Measurements from ENCODE around the gene ACR. TPM values are rescaled to one million over a fixed set of nuclear protein-coding genes. Genes with fewer than 3 reads are reported as not detected.

The ACR gene
- total and polyA plus RNA-seq, 2 of the 8 experiments (the other 6 are each of a cell fraction or from before 2014, with no cell fraction given) = 0.56 TPM; not detected in 1

DNA sequence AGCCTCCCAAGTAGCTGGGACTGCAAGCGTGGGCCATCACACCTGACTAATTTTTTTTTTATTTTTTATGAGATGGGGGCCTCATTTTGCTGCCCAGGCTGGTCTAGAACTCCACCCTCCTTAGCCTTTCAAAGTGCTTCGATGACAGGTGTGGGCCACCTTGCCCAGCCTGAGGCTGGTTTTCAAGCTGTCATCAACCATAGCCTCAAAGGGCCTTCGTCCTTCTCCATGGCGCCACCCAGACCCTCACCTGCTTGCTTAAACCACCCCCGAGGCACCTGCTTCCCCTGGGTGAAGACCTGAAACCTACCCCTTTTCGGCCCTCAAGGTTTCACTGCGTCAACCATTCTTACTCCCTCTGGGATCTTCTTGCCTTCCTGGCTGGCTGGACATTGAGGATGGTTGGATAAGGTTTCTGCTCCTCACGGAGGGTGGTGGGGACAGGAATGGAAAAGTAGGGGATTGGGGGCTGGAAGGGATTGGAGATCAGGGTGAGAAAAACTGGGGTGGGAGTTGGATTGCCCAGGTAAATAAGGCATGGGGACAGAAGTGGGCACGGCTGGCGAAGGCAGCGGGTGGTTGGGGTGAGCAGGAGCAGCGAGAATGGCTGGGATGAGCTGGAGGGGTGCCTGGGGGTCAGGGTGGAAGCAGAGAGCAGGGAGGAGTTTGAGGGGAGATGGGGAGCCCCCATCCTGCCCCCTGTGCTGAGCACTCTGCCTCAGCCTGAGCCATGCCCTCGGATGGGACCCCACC lies 2.8 kb upstream of the ACR start:
- FAIRE-seq (no peak), DNase-seq (ENCODE audit: low read depth in 1 of 2, low spot score in 2 of 2) (no peak)
- peaks cover 0 to 2% (median 0%) of the 10 kb centered on the region in 4 experiments; a peak in 2 of 7 replicates for H3K4me1 ChIP-seq (replicated peaks in 1 of 4; ENCODE audit: control insufficient read depth in 3 of 4, insufficient read depth in 4 of 4, low read length in 3 of 4)
- no peak overlapping the region for H4K8ac ChIP-seq (ENCODE audit: extremely low read depth, insufficient read depth, low read length)
- H2BK20ac ChIP-seq (ENCODE audit: low read length) = no peak overlapping the region
- no peak overlapping the region for H3K14ac ChIP-seq (ENCODE audit: insufficient read length)
- H3K9me3 ChIP-seq (ENCODE audit: insufficient read depth in 2 of 2, low read depth in 1 of 2, low read length in 1 of 2) = no peaks in the 10 kb centered on the region
- H3K79me2 ChIP-seq (ENCODE audit: control insufficient read depth in 1 of 2, insufficient read depth in 2 of 2, low read length in 2 of 2) = no peaks in the 10 kb centered on the region
- H3K36me3 ChIP-seq (ENCODE audit: control insufficient read depth in 2 of 4, insufficient read depth in 4 of 4, low read length in 3 of 4) = no peaks in the 10 kb centered on the region
- no peak overlapping the region for H3K18ac ChIP-seq (ENCODE audit: extremely low read depth, low read length)
- no peak overlapping the region for H3K23ac ChIP-seq (ENCODE audit: insufficient read length)
- H3K79me1 ChIP-seq (ENCODE audit: low read depth, low read length) = no peaks in the 10 kb centered on the region
- no peak overlapping the region for H2BK15ac ChIP-seq (ENCODE audit: low read length)
- no peak overlapping the region for H2AK5ac ChIP-seq (ENCODE audit: low read depth, low read length)
- H4K20me1 ChIP-seq (replicated peaks in 1 of 2; ENCODE audit: control insufficient read depth in 1 of 2, insufficient read depth in 2 of 2, low read length in 2 of 2) = peaks cover 0 to 5% of the 10 kb centered on the region in 2 experiments
- H4K91ac ChIP-seq (replicated peaks; ENCODE audit: insufficient read length, low read length) = no peak overlapping the region
- no peak overlapping the region for H2AFZ ChIP-seq (ENCODE audit: low read length)
- no peak overlapping the region for H2BK5ac ChIP-seq (ENCODE audit: low read depth, low read length)
- H2BK120ac ChIP-seq (replicated peaks; ENCODE audit: low read depth, low read length) = no peak overlapping the region
- H3K4me3 ChIP-seq (ENCODE audit: extremely low read depth in 1 of 4, insufficient read depth in 2 of 4, low read depth in 3 of 4, low read length in 4 of 4) = no peak overlapping the region
- H3K4ac ChIP-seq (replicated peaks; ENCODE audit: insufficient read length, low read depth, low read length) = no peak overlapping the region
- H3K27me3 ChIP-seq (replicated peaks in 1 of 4; ENCODE audit: control insufficient read depth in 3 of 4, extremely low read depth in 1 of 4, insufficient read depth in 3 of 4, low read length in 3 of 4) = peaks cover 14 to 87% (median 63%) of the 10 kb centered on the region in 4 experiments
- no peak overlapping the region for H3K9ac ChIP-seq (replicated peaks in 1 of 4; ENCODE audit: extremely low read depth in 1 of 4, low read depth in 3 of 4, low read length in 3 of 4)
- H3K27ac ChIP-seq (ENCODE audit: low read depth, low read length) = no peak overlapping the region
- H2BK12ac ChIP-seq (ENCODE audit: low read depth, low read length) = no peak overlapping the region
- POLR2A ChIA-PET (ENCODE audit: partially characterized antibody) = no interaction called here
- CTCF ChIA-PET (ENCODE audit: partially characterized antibody) = no interaction called here
- H4K5ac ChIP-seq (ENCODE audit: insufficient read length, low read depth, low read length) = no peak overlapping the region
- no peak overlapping the region for H3K56ac ChIP-seq (replicated peaks; ENCODE audit: insufficient read length, low read depth, low read length)
- H3K4me2 ChIP-seq (ENCODE audit: insufficient read depth in 1 of 2, low read depth in 2 of 2, low read length in 2 of 2) = no peak overlapping the region
- H3K23me2 ChIP-seq (ENCODE audit: low read depth, low read length) = no peaks in the 10 kb centered on the region; the same call in 1 of the 2 replicates
- 75% methylated on average over 12 of the region's 13 CpGs; no CpG with 5 or more reads in 1 of the 2 experiments for WGBS, 2 experiments (ENCODE audit: extremely low coverage in 1 of 2, insufficient coverage in 1 of 2, insufficient read length in 1 of 2, insufficient replicate concordance in 2 of 2, low coverage in 1 of 2, low lambda C conversion rate in 2 of 2, missing lambda C conversion rate in 1 of 2)
- TF ChIP-seq BRCA1 (IDR thresholded peaks at IDR 0.05; ENCODE audit: low read depth, low read length) = no peak
- TF ChIP-seq, protein P1, sequence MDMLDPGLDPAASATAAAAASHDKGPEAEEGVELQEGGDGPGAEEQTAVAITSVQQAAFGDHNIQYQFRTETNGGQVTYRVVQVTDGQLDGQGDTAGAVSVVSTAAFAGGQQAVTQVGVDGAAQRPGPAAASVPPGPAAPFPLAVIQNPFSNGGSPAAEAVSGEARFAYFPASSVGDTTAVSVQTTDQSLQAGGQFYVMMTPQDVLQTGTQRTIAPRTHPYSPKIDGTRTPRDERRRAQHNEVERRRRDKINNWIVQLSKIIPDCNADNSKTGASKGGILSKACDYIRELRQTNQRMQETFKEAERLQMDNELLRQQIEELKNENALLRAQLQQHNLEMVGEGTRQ (IDR thresholded peaks at IDR 0.05; ENCODE audit: low read length) = no peak
- no peak for TF ChIP-seq CHD2 (IDR thresholded peaks at IDR 0.05; ENCODE audit: low read length)
- no peak for TF ChIP-seq YY1 (IDR thresholded peaks at IDR 0.05; ENCODE audit: low read depth, low read length)
- TF ChIP-seq POLR2A (IDR thresholded peaks at IDR 0.05; ENCODE audit: control extremely low read depth in 1 of 2, low read depth in 2 of 2, low read length in 2 of 2) = no peak
- TF ChIP-seq SP1 (IDR thresholded peaks at IDR 0.05; ENCODE audit: low read depth, low read length) = no peak
- no peak for TF ChIP-seq ZNF274 (IDR thresholded peaks at IDR 0.05; ENCODE audit: borderline replicate concordance, extremely low read depth, low read length)
- no peak for TF ChIP-seq GTF2F1 (IDR thresholded peaks at IDR 0.05; ENCODE audit: borderline replicate concordance, low read depth, low read length)
- TF ChIP-seq SP2 (IDR thresholded peaks at IDR 0.05; ENCODE audit: low read length) = no peak
- TF ChIP-seq CREB1 (IDR thresholded peaks at IDR 0.05) = no peak
- TF ChIP-seq TCF12 (IDR thresholded peaks at IDR 0.05; ENCODE audit: low read depth, low read length) = no peak
- no peak for TF ChIP-seq MAX (IDR thresholded peaks at IDR 0.05)
- TF ChIP-seq RAD21 (IDR thresholded peaks at IDR 0.05 in 1 of 2, conservative IDR thresholded peaks at IDR 0.05 in 1 of 2; ENCODE audit: low read depth in 2 of 2, low read length in 2 of 2) = no peak

All from H1 (cell line).